Gastrocnemius medialis (tissue), 4 donors: ENCODE results near the gene SGO2. TPM values are rescaled to one million over a fixed set of nuclear protein-coding genes. Genes with fewer than 3 reads are reported as not detected.
A peak's percentile ranks its signal among the peaks of the same experiment; 100 is the strongest.
"Not testable (repeated sequence)": the region's sequence is repeated elsewhere in the genome, so short reads cannot be mapped to it uniquely, and the experiment has no call there.

Experiments
- ATAC-seq, 2 donors: fragments of 150-250 bp; one replicate each; pipeline ENCODE4 v1.9.1; 2016
- DNase-seq, 2 donors: peaks; one replicate each; pipeline ENCODE4 v3.0.0-alpha.2; 2019
- H3K27ac ChIP-seq, 4 donors: fragments of 200-600 bp; sonication (generic); 1 replicate in 1 of 4; 2 replicates in 3 of 4; pipeline ENCODE4 v1.5.1; 2016 to 2018; ENCODE audit warnings: mild to moderate bottlenecking in 2 of 4, moderate library complexity in 1 of 4
- H3K27me3 ChIP-seq, 3 donors: fragments of 200-600 bp; sonication (generic) in 2 of 3; 1 replicate in 1 of 3; 2 replicates in 2 of 3; pipeline versions ENCODE4 v1.5.1 to v1.6.0; 2016 to 2019; ENCODE audit warnings: mild to moderate bottlenecking in 1 of 3, moderate library complexity in 1 of 3
- H3K36me3 ChIP-seq, 2 donors: fragments of 200-600 bp; sonication (generic) in 1 of 2; one replicate each; pipeline ENCODE4 v1.5.1; 2017 to 2018
- H3K4me1 ChIP-seq, 2 donors: fragments of 200-600 bp; sonication (generic) in 1 of 2; one replicate each; pipeline ENCODE4 v1.5.1; 2016 to 2017; ENCODE audit warnings: mild to moderate bottlenecking in 2 of 2
- H3K4me3 ChIP-seq, 4 donors: fragments of 200-600 bp; sonication (generic) in 3 of 4; 1 replicate in 1 of 4; 2 replicates in 3 of 4; pipeline ENCODE4 v1.5.1; 2016 to 2019; ENCODE audit warnings: mild to moderate bottlenecking in 2 of 4
- H3K9me3 ChIP-seq, 3 donors: fragments of 200-600 bp; sonication (generic) in 2 of 3; 1 replicate in 1 of 3; 2 replicates in 2 of 3; pipeline ENCODE4 v1.5.1; 2016 to 2019
- CTCF ChIP-seq, 5 experiments: fragments of 450-650 bp in 3 of 5; fragments of 200-600 bp in 2 of 5; sonication (generic) in 2 of 5; IDR thresholded peaks in 4 of 5; conservative IDR thresholded peaks in 1 of 5; 1 replicate in 4 of 5; 2 replicates in 1 of 5; pipeline ENCODE4 v1.5.1; 2016 to 2019; ENCODE audit warnings: antibody characterized with exemption in 5 of 5, mild to moderate bottlenecking in 3 of 5, moderate library complexity in 3 of 5
- POLR2A ChIP-seq, 2 donors: fragments of 450-650 bp; IDR thresholded peaks; one replicate each; pipeline ENCODE4 v1.6.1; 2017; ENCODE audit warnings: antibody characterized with exemption in 2 of 2, mild to moderate bottlenecking in 2 of 2, moderate library complexity in 2 of 2
- in situ Hi-C, 4 donors: fragments of 200-750 bp; cut with MboI; loops; one replicate each; pipeline versions ENCODE4 v1.15.0 to v1.8.0; 2017; ENCODE audit warnings: low sequenced_read_pairs in 4 of 4
- intact Hi-C: fragments of 100-400 bp; cut with DNase I; formaldehyde crosslinking; loops from one replicate; pipeline ENCODE4 v1.15.1; 2023; ENCODE audit warnings: low total_unique reads
- total RNA-seq, 4 donors: library from RNA; depleted of rRNA; stranded (reverse); fragments of >200 nt; gene quantifications; one replicate each; pipeline versions ENCODE4 v1.1.0 to v1.2.3, GENCODE V29; 2016

The SGO2 gene
- total RNA-seq, 4 donors from 2014 or later: 0.61 to 2.6 (median 0.70) TPM

DNA sequence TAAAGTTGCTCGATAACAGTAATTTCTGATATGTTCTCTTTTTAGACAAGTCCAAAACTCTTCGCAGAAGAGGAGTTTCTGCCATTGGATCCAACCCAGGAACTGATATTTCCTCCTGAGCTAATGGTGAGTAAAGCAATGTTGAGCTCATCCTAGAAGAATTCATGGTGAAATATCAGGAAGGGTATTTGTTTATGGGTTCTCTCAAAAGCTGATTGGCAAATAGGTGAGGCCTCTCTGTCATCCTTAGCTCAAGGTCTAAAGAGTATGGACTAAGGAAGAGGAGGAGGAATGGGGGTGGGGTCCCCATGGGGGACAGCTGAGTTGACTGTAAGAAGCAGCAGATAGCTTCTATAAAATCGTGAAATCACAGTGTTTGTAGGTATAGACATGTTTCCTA is 78.0 kb downstream of the SGO2 start:
- peak in 1 of 2 donors; percentile 61 for ATAC-seq

DNA sequence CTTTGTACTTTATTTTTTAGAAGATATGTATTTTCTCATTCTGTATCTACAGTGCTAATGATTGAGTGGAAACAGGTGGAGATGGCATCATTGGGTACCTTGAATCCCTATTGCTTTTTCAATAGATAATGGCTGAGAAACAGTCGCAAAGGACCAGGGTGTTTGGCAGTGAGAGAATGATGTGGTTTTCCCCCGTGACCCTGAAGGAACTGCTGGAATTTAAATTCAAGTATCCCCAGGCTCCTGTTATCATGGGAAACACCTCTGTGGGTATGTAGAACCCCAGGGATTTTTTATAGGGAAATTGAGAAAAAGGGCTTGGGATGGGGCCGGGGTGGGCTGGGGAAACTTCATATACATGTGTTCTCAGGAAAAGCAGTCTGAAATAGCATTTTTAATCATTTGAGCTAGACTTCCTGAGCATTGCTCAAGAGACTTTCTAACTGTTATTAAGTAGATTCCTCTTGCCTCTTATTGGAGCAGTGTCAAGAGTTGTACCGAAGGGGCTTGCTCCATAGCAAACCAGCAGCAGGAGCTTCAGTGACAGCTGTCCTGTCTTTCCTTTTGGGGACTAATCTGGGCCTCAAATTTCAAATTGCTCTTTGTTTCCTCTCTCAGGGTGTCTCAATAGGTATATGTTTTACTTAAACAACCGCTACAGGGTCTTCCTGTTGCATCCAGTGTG is 78.7 kb downstream of the SGO2 start:
- H3K36me3 ChIP-seq: no peaks in the 10 kb centered on the region
- intact Hi-C loops: no loop called here
- no peak for TF ChIP-seq CTCF (IDR thresholded peaks at IDR 0.05 in 4 of 5, conservative IDR thresholded peaks at IDR 0.05 in 1 of 5)
- H3K27me3 ChIP-seq: no peaks in the 10 kb centered on the region
- no peak overlapping the region for H3K4me3 ChIP-seq
- DNase-seq: no peak
- no peaks in the 10 kb centered on the region for H3K9me3 ChIP-seq
- in situ Hi-C loops: no loop called here
- H3K27ac ChIP-seq: no peak overlapping the region
- peak in 1 of 2 donors; percentile 52 for ATAC-seq
- H3K4me1 ChIP-seq: no peaks in the 10 kb centered on the region

More for the DNA sequence above, 78.0 kb downstream of the SGO2 start:
- no peaks in the 10 kb centered on the region for H3K4me1 ChIP-seq
- no peaks in the 10 kb centered on the region for H3K9me3 ChIP-seq
- TF ChIP-seq CTCF (IDR thresholded peaks at IDR 0.05 in 4 of 5, conservative IDR thresholded peaks at IDR 0.05 in 1 of 5) (no peak), POLR2A (IDR thresholded peaks at IDR 0.05) (no peak)
- no peaks in the 10 kb centered on the region for H3K36me3 ChIP-seq
- intact Hi-C loops: no loop called here
- DNase-seq: no peak
- H3K4me3 ChIP-seq: no peak overlapping the region
- in situ Hi-C loops: no loop called here
- H3K27ac ChIP-seq: peak overlapping the region in 1 of 4 donors; percentile 8
- no peaks in the 10 kb centered on the region for H3K27me3 ChIP-seq

DNA sequence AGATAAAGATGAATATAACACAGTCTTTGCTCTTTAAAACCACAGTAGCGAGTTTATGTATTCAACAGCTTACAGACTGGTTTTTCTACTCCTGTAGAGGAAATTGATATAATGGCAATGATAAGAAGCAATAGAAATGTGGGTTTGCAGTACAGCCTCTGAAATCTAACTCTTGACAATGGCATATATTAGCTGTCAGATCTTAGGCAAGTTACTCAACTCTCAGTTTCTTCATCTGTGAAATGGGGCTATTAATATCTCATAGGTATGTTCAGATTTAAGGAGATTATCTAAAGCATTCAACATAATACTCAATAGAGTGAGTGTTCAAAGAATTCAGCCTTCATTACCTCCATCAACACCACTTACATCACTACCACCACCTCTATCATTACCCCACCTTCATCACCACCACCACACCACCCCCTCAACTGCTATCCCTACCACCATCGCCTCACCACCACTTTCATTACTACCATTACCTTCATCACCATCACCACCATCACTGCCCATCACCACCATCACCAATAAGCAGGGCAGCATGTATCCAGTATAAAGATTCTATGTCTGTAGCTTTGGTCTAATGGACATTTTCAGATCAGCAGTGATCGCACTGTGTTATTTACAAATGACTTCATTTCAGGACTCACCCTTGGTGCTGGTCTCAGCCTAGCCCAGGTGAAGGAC is 82.5 kb downstream of the SGO2 start:
- DNase-seq (no peak), ATAC-seq (no peak)
- H3K4me3 ChIP-seq: no peak overlapping the region
- H3K4me1 ChIP-seq: no peaks in the 10 kb centered on the region
- no peak overlapping the region for H3K27ac ChIP-seq
- TF ChIP-seq POLR2A (IDR thresholded peaks at IDR 0.05) (no peak), CTCF (IDR thresholded peaks at IDR 0.05 in 4 of 5, conservative IDR thresholded peaks at IDR 0.05 in 1 of 5) (no peak)
- no peaks in the 10 kb centered on the region for H3K9me3 ChIP-seq
- no peaks in the 10 kb centered on the region for H3K27me3 ChIP-seq
- in situ Hi-C loops: no loop called here
- no peaks in the 10 kb centered on the region for H3K36me3 ChIP-seq
- intact Hi-C loops: no loop called here

GRCh38 chr2:200609028-200609614 is 83.1 kb downstream of the SGO2 start:
- in situ Hi-C loops (no loop called here), intact Hi-C loops (no loop called here)
- no peaks in the 10 kb centered on the region for H3K36me3 ChIP-seq
- no peaks in the 10 kb centered on the region for H3K9me3 ChIP-seq
- no peaks in the 10 kb centered on the region for H3K27me3 ChIP-seq
- DNase-seq (peak in 1 of 2 donors; percentile 53), ATAC-seq (peak; percentile 52 to 75)
- H3K4me1 ChIP-seq: no peaks in the 10 kb centered on the region
- TF ChIP-seq POLR2A (IDR thresholded peaks at IDR 0.05) (no peak), CTCF (IDR thresholded peaks at IDR 0.05 in 4 of 5, conservative IDR thresholded peaks at IDR 0.05 in 1 of 5) (no peak)
- no peak overlapping the region for H3K4me3 ChIP-seq
- peak overlapping the region in 2 of 4 donors; percentile 13 to 18 for H3K27ac ChIP-seq

GRCh38 chr2:200610217-200610616 is 84.2 kb downstream of the SGO2 start:
- intact Hi-C loops, DNase-seq, H3K9me3 ChIP-seq, H3K27ac ChIP-seq, H3K4me1 ChIP-seq, in situ Hi-C loops, ATAC-seq, H3K36me3 ChIP-seq, H3K4me3 ChIP-seq, H3K27me3 ChIP-seq: not testable (repeated sequence)
